Esophagus muscularis mucosa (tissue), 4 donors: ENCODE data around the gene SPARC.

Source experiments
- CTCF ChIP-seq, 3 experiments: fragments of 200-600 bp in 2 of 3; fragments of 450-650 bp in 1 of 3; sonication (generic) in 2 of 3; IDR thresholded peaks; one replicate each; pipeline ENCODE4 v1.5.1; 2017 to 2019; ENCODE audit warnings: antibody characterized with exemption in 3 of 3, mild to moderate bottlenecking in 2 of 3, moderate library complexity in 1 of 3
- EP300 ChIP-seq: sonication (generic); formaldehyde crosslinking; IDR thresholded peaks from one replicate; pipeline ENCODE4 v1.6.1; 2017; ENCODE audit warnings: antibody characterized with exemption
- POLR2A ChIP-seq: fragments of 450-650 bp; IDR thresholded peaks from one replicate; pipeline ENCODE4 v1.6.1; 2017; ENCODE audit warnings: antibody characterized with exemption, moderate library complexity, mild to moderate bottlenecking, low read depth
- POLR2AphosphoS5 ChIP-seq, 2 donors: sonication (generic); formaldehyde crosslinking; IDR thresholded peaks; one replicate each; pipeline ENCODE4 v1.6.1; 2017; ENCODE audit warnings: antibody characterized with exemption in 2 of 2

DNA sequence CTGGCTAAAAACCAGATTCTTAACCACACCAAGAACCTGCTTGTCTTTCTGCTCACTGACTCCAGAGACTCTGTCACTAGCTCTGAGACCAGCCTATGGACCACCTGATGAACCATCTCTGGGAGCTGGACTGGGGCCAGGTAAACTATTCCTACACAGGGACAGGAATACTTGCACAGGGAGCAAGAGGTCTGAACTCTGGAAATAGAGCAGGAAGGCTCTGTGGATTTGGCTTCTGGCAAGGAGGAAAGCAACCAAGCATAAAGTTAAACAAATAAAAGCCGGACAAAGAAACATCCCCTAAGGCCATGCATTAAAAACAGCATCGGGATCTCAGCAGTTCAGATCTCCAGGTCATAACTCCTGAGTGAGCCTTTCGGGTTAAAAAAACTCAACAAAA is 5.6 kb upstream of the SPARC start:
- TF ChIP-seq CTCF (IDR thresholded peaks at IDR 0.05): no peak
- TF ChIP-seq POLR2AphosphoS5 (IDR thresholded peaks at IDR 0.05): no peak
- no peak for TF ChIP-seq POLR2A
- TF ChIP-seq EP300: no peak
